ENCODE results near the gene TBC1D2. TPM values are rescaled to one million over a fixed set of nuclear protein-coding genes. Genes with fewer than 3 reads are reported as not detected.
"Not testable (repeated sequence)": the region's sequence is repeated elsewhere in the genome, so short reads cannot be mapped to it uniquely, and the experiment has no call there.

Gene TBC1D2
- total and polyA plus RNA-seq, 2 experiments from 2014 or later: 3.7 to 6.8 TPM

- Mint-ChIP-seq H3K4me3 (no peak overlapping the region), H3K27me3 (ENCODE audit: insufficient read depth, low read depth, poor library complexity) (peaks cover 4% of the 10 kb centered on the region), H3K27ac (no peak overlapping the region), H3K9me3 (no peaks in the 10 kb centered on the region), H3K36me3 (ENCODE audit: low read depth) (no peaks in the 10 kb centered on the region), H3K4me1 (peaks cover 3% of the 10 kb centered on the region; the same call in 2 of the 3 replicates)
- H3K36me3 ChIP-seq (ENCODE audit: insufficient read depth): no peaks in the 10 kb centered on the region
- no peaks in the 10 kb centered on the region for H3K4me1 ChIP-seq (ENCODE audit: insufficient read depth)
- peak; percentile 72 for DNase-seq (ENCODE audit: low spot score)
- H3K79me2 ChIP-seq (replicated peaks; ENCODE audit: insufficient read depth): no peaks in the 10 kb centered on the region
- peak; percentile 85 for ATAC-seq
- H3K4me3 ChIP-seq: no peak overlapping the region
- no peaks in the 10 kb centered on the region for H4K20me1 ChIP-seq (replicated peaks; ENCODE audit: insufficient read depth)
- TF ChIP-seq POLR2AphosphoS5 (IDR thresholded peaks at IDR 0.05; ENCODE audit: low read depth) (no peak), REST (IDR thresholded peaks at IDR 0.05; ENCODE audit: unreplicated experiment) (no peak), ZNF331 (CRISPR knock-in tag; IDR thresholded peaks at IDR 0.05; ENCODE audit: low read depth) (no peak)
- no peaks in the 10 kb centered on the region for H3K27me3 ChIP-seq (ENCODE audit: insufficient read depth)
- no peak overlapping the region for H3K4me2 ChIP-seq
- H3K9me2 ChIP-seq (ENCODE audit: insufficient read depth): no peaks in the 10 kb centered on the region
- H3K27ac ChIP-seq (ENCODE audit: low read depth): no peak overlapping the region
- H3F3A ChIP-seq (replicated peaks; ENCODE audit: low read depth): no peaks in the 10 kb centered on the region
- 0 out of 2 replicates have a peak overlapping the region, but pooled peaks have one; percentile 33 for H2AFZ ChIP-seq
These were observed 31.9 kb upstream of the TBC1D2 start for GRCh38 chr9:98287384-98287783.

DNA sequence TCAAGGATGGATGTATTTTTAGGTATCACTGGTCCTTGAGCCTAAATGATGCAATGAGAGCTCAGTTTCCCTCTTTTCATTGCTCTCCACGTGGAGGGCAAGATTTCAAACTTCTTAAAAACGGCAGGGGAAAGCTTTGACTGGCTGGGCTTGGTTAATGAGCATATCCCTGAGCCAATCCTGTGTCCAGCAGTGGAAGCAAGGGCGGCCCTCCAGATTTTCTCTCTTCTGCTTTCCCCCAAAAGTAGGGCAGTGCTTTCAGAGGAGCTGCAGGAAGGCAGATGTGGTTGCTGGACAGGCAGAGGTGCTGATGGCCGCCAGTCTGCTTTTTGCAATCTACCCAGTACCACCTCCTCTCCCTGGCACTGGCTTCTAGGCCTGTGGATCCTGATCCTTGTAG is 30.0 kb upstream of the TBC1D2 start:
- no peak for DNase-seq (ENCODE audit: low spot score)
- Mint-ChIP-seq H3K27me3 (ENCODE audit: insufficient read depth, low read depth, poor library complexity) (peaks cover 6% of the 10 kb centered on the region), H3K9me3 (no peaks in the 10 kb centered on the region), H3K4me3 (no peak overlapping the region), H3K4me1 (peaks cover 3% of the 10 kb centered on the region; the same call in 2 of the 3 replicates), H3K36me3 (ENCODE audit: low read depth) (no peaks in the 10 kb centered on the region), H3K27ac (no peak overlapping the region)
- no peak overlapping the region for H3K4me2 ChIP-seq
- no peaks in the 10 kb centered on the region for H3K9me2 ChIP-seq (ENCODE audit: insufficient read depth)
- no peak overlapping the region for H3K27ac ChIP-seq (ENCODE audit: low read depth)
- H3K36me3 ChIP-seq (ENCODE audit: insufficient read depth): no peaks in the 10 kb centered on the region
- no peak overlapping the region for H3K4me3 ChIP-seq
- no peak for TF ChIP-seq ZNF331 (CRISPR knock-in tag; IDR thresholded peaks at IDR 0.05; ENCODE audit: low read depth)
- no peaks in the 10 kb centered on the region for H3K27me3 ChIP-seq (ENCODE audit: insufficient read depth)
- H3F3A ChIP-seq (replicated peaks; ENCODE audit: low read depth): no peaks in the 10 kb centered on the region
- ATAC-seq: no peak; the same call in 2 of the 3 replicates
- no peak overlapping the region for H2AFZ ChIP-seq
- no peaks in the 10 kb centered on the region for H3K79me2 ChIP-seq (replicated peaks; ENCODE audit: insufficient read depth)
- H3K4me1 ChIP-seq (ENCODE audit: insufficient read depth): no peaks in the 10 kb centered on the region
- no peaks in the 10 kb centered on the region for H4K20me1 ChIP-seq (replicated peaks; ENCODE audit: insufficient read depth)

GRCh38 chr9:98284754-98285153 is 29.3 kb upstream of the TBC1D2 start:
- Mint-ChIP-seq H3K36me3 (ENCODE audit: low read depth) (no peaks in the 10 kb centered on the region), H3K27ac (no peak overlapping the region), H3K27me3 (ENCODE audit: insufficient read depth, low read depth, poor library complexity) (peaks cover 6% of the 10 kb centered on the region), H3K4me1 (peaks cover 3% of the 10 kb centered on the region; the same call in 2 of the 3 replicates), H3K9me3 (no peaks in the 10 kb centered on the region), H3K4me3 (no peak overlapping the region)
- no peaks in the 10 kb centered on the region for H3K36me3 ChIP-seq (ENCODE audit: insufficient read depth)
- H3F3A ChIP-seq (replicated peaks; ENCODE audit: low read depth): no peaks in the 10 kb centered on the region
- TF ChIP-seq REST (IDR thresholded peaks at IDR 0.05; ENCODE audit: unreplicated experiment) (peak; percentile 54), POLR2AphosphoS5 (IDR thresholded peaks at IDR 0.05; ENCODE audit: low read depth) (no peak)
- H4K20me1 ChIP-seq (replicated peaks; ENCODE audit: insufficient read depth): no peaks in the 10 kb centered on the region
- no peaks in the 10 kb centered on the region for H3K27me3 ChIP-seq (ENCODE audit: insufficient read depth)
- H3K27ac ChIP-seq (ENCODE audit: low read depth): no peak overlapping the region
- no peak for DNase-seq (ENCODE audit: low spot score)
- no peaks in the 10 kb centered on the region for H3K79me2 ChIP-seq (replicated peaks; ENCODE audit: insufficient read depth)
- H3K9me2 ChIP-seq (ENCODE audit: insufficient read depth): no peaks in the 10 kb centered on the region
- H3K4me1 ChIP-seq (ENCODE audit: insufficient read depth): no peaks in the 10 kb centered on the region
- no peak overlapping the region for H3K4me3 ChIP-seq
- no peak overlapping the region for H2AFZ ChIP-seq
- ATAC-seq: no peak
- H3K4me2 ChIP-seq: no peak overlapping the region

DNA sequence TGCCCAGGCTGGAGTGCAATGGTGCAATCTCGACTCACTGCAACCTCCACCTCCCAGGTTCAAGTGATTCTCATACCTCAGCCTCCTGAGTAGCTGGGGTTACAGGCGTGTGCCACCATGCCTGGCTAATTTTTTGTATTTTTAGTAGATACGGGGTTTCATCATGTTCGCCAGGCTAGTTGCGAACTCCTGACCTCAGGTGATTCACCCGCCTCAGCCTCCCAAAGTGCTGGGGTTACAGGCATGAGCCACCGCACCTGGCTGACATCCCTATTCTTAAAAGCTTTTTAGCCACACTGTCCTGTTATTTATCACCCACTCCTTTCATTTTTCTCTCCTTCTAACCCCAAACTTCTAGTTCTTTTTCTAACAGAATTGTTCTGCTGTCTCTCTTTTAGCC is 27.7 kb upstream of the TBC1D2 start:
- not testable (repeated sequence) for H3K9me3 Mint-ChIP-seq; DNase-seq (ENCODE audit: low spot score); H3K27me3 Mint-ChIP-seq (ENCODE audit: insufficient read depth, low read depth, poor library complexity); H3K4me3 ChIP-seq; H3K36me3 Mint-ChIP-seq (ENCODE audit: low read depth); H3F3A ChIP-seq (replicated peaks; ENCODE audit: low read depth); H3K4me2 ChIP-seq; H2AFZ ChIP-seq; H3K79me2 ChIP-seq (replicated peaks; ENCODE audit: insufficient read depth); H3K27me3 ChIP-seq (ENCODE audit: insufficient read depth); H3K4me1 Mint-ChIP-seq; H3K4me3 Mint-ChIP-seq; H3K36me3 ChIP-seq (ENCODE audit: insufficient read depth); H3K4me1 ChIP-seq (ENCODE audit: insufficient read depth); ATAC-seq; H3K27ac Mint-ChIP-seq; H3K9me2 ChIP-seq (ENCODE audit: insufficient read depth); H4K20me1 ChIP-seq (replicated peaks; ENCODE audit: insufficient read depth); H3K27ac ChIP-seq (ENCODE audit: low read depth)
